ENCODE data around the gene NCAN. TPM values are rescaled to one million over a fixed set of nuclear protein-coding genes. Genes with fewer than 3 reads are reported as not detected.
A peak's percentile ranks its signal among the peaks of the same experiment; 100 is the strongest.

The NCAN gene
- total and polyA plus RNA-seq, 2 experiments from 2014 or later = 0.03 TPM; not detected in 1

DNA sequence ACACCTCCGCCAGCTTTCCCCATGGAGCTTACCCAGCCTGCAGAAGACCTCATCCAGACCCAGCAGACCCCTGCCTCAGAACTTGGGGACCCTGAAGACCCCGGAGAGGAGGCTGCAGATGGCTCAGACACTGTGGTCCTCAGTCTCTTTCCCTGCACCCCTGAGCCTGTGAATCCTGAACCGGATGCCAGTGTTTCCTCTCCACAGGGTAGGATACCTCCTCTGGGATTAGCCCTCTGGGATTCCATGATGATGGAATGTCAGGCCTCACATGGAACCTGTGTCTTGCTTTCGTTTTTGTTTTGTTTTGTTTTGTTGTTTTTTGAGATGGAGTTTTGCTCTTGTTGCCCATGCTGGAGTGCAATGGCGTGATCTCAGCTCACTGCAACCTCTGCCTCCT lies 17.8 kb upstream of the NCAN start:
- H3K4me2 ChIP-seq = peak overlapping the region; percentile 72
- H3K9me2 ChIP-seq (replicated peaks; ENCODE audit: insufficient read depth) = no peaks in the 10 kb centered on the region
- H3K79me2 ChIP-seq = peaks cover 41% of the 10 kb centered on the region
- H3K9me3 ChIP-seq (ENCODE audit: low read depth) = no peaks in the 10 kb centered on the region
- no peaks in the 10 kb centered on the region for H4K20me1 ChIP-seq (ENCODE audit: insufficient read depth, poor library complexity, severe bottlenecking)
- 92% methylated on average over 5 of the region's 5 CpGs for WGBS (ENCODE audit: low lambda C conversion rate, missing lambda C conversion rate)
- H2AFZ ChIP-seq = no peak overlapping the region
- H3K27ac ChIP-seq = no peak overlapping the region
- TF ChIP-seq CTCF (IDR thresholded peaks at IDR 0.05; ENCODE audit: poor library complexity) (no peak), EZH2phosphoT487 (IDR thresholded peaks at IDR 0.05; ENCODE audit: low read depth, severe bottlenecking, unreplicated experiment) (no peak), EZH2 (IDR thresholded peaks at IDR 0.05; ENCODE audit: borderline replicate concordance) (no peak)
- H3K27me3 ChIP-seq = no peaks in the 10 kb centered on the region
- peaks cover 12% of the 10 kb centered on the region for H3K4me1 ChIP-seq (ENCODE audit: insufficient read depth)
- DNase-seq (ENCODE audit: low spot score) = no peak
- H3K36me3 ChIP-seq (replicated peaks; ENCODE audit: insufficient read depth, low read depth) = no peaks in the 10 kb centered on the region
- no peak overlapping the region for H3K4me3 ChIP-seq

- H3K27me3 ChIP-seq = peaks cover 4% of the 10 kb centered on the region
- H3K4me2 ChIP-seq = peak overlapping the region; percentile 92
- no peak overlapping the region for H3K27ac ChIP-seq
- H3K79me2 ChIP-seq = peaks cover 2% of the 10 kb centered on the region
- no peak overlapping the region for H2AFZ ChIP-seq
- WGBS (ENCODE audit: low lambda C conversion rate, missing lambda C conversion rate) = 83% methylated on average over 19 of the region's 19 CpGs
- TF ChIP-seq EZH2phosphoT487 (IDR thresholded peaks at IDR 0.05; ENCODE audit: low read depth, severe bottlenecking, unreplicated experiment) (no peak), CTCF (IDR thresholded peaks at IDR 0.05; ENCODE audit: poor library complexity) (no peak), EZH2 (IDR thresholded peaks at IDR 0.05; ENCODE audit: borderline replicate concordance) (no peak)
- H3K9me3 ChIP-seq (ENCODE audit: low read depth) = no peaks in the 10 kb centered on the region
- H4K20me1 ChIP-seq (ENCODE audit: insufficient read depth, poor library complexity, severe bottlenecking) = no peaks in the 10 kb centered on the region
- DNase-seq (ENCODE audit: low spot score) = no peak
- H3K9me2 ChIP-seq (replicated peaks; ENCODE audit: insufficient read depth) = no peaks in the 10 kb centered on the region
- no peaks in the 10 kb centered on the region for H3K36me3 ChIP-seq (replicated peaks; ENCODE audit: insufficient read depth, low read depth)
- H3K4me1 ChIP-seq (ENCODE audit: insufficient read depth) = no peaks in the 10 kb centered on the region
- H3K4me3 ChIP-seq = no peak overlapping the region
Measured at GRCh38 chr19:19201697-19202630, 9.8 kb upstream of the NCAN start.

GRCh38 chr19:19202707-19203011 lies 9.1 kb upstream of the NCAN start:
- Histone ChIP-seq H3K4me1 (ENCODE audit: insufficient read depth) (no peaks in the 10 kb centered on the region), H3K79me2 (peaks cover 2% of the 10 kb centered on the region), H3K9me3 (ENCODE audit: low read depth) (no peaks in the 10 kb centered on the region), H3K4me3 (peak overlapping the region; percentile 74), H4K20me1 (ENCODE audit: insufficient read depth, poor library complexity, severe bottlenecking) (no peaks in the 10 kb centered on the region), H3K27me3 (peaks cover 4% of the 10 kb centered on the region), H2AFZ (peak overlapping the region; percentile 88), H3K9me2 (replicated peaks; ENCODE audit: insufficient read depth) (no peaks in the 10 kb centered on the region), H3K4me2 (peak overlapping the region; percentile 92), H3K27ac (peak overlapping the region; percentile 75), H3K36me3 (replicated peaks; ENCODE audit: insufficient read depth, low read depth) (no peaks in the 10 kb centered on the region)
- TF ChIP-seq CTCF (IDR thresholded peaks at IDR 0.05; ENCODE audit: poor library complexity) = no peak
- TF ChIP-seq EZH2 (IDR thresholded peaks at IDR 0.05; ENCODE audit: borderline replicate concordance) = no peak
- no peak for TF ChIP-seq EZH2phosphoT487 (IDR thresholded peaks at IDR 0.05; ENCODE audit: low read depth, severe bottlenecking, unreplicated experiment)
- DNase-seq (ENCODE audit: low spot score) = no peak
- WGBS (ENCODE audit: low lambda C conversion rate, missing lambda C conversion rate) = 37% methylated on average over 11 of the region's 11 CpGs
